Gastroesophageal sphincter (tissue), 3 donors: ENCODE results near the gene UGT1A8.

Experiments
- POLR2AphosphoS5 ChIP-seq: sonication (generic); formaldehyde crosslinking; IDR thresholded peaks from one replicate; pipeline ENCODE4 v1.6.1; 2017; ENCODE audit warnings: antibody characterized with exemption
- TF ChIP-seq, protein P1 (sequence below), 4 experiments: fragments of 200-600 bp in 2 of 4; fragments of 450-650 bp in 2 of 4; sonication (generic) in 1 of 4; IDR thresholded peaks; one replicate each; pipeline ENCODE4 v1.5.1; 2017 to 2019; ENCODE audit warnings: antibody characterized with exemption in 4 of 4, mild to moderate bottlenecking in 2 of 4, moderate library complexity in 2 of 4

GRCh38 chr2:233691443-233692433, 74.3 kb downstream of the UGT1A8 start:
- TF ChIP-seq, protein P1, sequence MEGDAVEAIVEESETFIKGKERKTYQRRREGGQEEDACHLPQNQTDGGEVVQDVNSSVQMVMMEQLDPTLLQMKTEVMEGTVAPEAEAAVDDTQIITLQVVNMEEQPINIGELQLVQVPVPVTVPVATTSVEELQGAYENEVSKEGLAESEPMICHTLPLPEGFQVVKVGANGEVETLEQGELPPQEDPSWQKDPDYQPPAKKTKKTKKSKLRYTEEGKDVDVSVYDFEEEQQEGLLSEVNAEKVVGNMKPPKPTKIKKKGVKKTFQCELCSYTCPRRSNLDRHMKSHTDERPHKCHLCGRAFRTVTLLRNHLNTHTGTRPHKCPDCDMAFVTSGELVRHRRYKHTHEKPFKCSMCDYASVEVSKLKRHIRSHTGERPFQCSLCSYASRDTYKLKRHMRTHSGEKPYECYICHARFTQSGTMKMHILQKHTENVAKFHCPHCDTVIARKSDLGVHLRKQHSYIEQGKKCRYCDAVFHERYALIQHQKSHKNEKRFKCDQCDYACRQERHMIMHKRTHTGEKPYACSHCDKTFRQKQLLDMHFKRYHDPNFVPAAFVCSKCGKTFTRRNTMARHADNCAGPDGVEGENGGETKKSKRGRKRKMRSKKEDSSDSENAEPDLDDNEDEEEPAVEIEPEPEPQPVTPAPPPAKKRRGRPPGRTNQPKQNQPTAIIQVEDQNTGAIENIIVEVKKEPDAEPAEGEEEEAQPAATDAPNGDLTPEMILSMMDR (IDR thresholded peaks at IDR 0.05) = no peak
- TF ChIP-seq POLR2AphosphoS5 = no peak
